ENCODE results near the gene CMIP.

CMIP gene

DNA sequence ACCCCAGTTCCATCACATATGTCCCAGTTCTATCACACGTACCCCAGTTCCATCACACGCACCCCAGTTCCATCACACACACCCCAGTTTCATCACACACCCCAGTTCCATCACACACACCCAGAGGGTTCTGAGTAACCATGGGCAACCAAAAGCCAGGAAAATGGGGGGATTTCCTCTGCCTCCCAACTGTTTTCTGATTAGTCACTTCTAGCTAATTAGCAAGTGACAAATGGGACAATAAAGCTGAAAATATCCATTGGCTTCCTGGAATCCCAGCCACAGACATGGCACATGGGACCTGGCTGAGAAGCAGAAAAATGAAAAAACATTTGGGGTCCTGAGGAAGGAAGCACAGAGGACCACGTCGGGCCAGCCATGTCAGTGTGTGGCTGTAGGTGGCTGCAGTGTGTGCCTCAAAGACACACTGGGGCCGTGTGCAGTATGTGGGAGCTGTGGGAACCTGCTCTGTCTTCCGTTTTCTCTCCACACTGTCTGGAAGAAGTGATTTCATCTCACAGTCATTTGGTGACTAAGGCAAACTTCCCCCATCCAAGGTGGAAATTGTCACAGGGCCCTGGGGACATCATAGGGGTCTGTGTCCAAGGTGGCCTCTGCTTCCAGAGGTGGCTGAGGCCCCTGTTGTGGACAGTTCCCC is 106.7 kb downstream of the CMIP start:
- no peak for DNase-seq (ENCODE audit: low read depth)

GRCh38 chr16:81551821-81552304 is 107.3 kb downstream of the CMIP start:
- DNase-seq (ENCODE audit: low read depth) = no peak

- DNase-seq (ENCODE audit: low read depth) = no peak
These were observed 108.1 kb downstream of the CMIP start for GRCh38 chr16:81552743-81553079.

DNA sequence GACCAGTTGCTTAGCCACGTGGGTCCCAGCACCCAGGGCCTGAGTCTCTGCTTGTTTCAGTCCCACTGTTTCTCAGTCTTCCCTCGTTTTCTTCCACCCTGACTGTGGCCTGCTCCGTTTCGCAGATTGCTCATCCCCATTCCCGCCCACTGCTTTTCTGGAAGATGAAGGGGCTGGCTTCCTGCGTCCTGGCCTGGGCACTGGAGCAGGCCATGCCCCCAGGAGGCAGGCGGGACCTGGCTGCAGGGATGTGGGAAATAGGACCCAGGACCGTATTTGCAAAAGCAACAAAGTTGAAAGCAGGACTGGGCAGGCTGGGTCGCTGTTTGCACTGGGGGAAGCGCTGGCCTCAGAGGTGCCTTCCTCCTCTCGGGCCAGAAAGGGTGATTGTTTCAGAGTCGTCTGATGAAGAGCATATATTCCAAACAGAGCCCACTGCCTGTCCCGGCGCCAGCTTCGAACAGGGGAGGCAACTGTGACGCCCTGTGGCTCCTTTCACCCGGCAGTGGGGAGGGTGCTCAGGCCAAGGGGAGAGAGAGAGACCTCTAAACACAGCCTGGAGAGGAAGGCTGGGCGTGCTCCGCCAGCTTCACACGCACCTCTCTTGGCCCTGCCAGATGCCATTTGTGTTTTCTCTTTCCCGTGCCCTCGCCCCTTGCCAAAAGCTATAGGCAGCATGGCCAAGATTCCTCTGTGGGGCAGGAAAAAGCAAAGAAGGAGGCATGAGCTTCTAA is 108.6 kb downstream of the CMIP start:
- DNase-seq (ENCODE audit: low read depth) = no peak

GRCh38 chr16:81553814-81554675 is 109.4 kb downstream of the CMIP start:
- DNase-seq (ENCODE audit: low read depth) = no peak

- no peak for DNase-seq (ENCODE audit: low read depth)
These were observed 110.4 kb downstream of the CMIP start for GRCh38 chr16:81554979-81555378.

DNA sequence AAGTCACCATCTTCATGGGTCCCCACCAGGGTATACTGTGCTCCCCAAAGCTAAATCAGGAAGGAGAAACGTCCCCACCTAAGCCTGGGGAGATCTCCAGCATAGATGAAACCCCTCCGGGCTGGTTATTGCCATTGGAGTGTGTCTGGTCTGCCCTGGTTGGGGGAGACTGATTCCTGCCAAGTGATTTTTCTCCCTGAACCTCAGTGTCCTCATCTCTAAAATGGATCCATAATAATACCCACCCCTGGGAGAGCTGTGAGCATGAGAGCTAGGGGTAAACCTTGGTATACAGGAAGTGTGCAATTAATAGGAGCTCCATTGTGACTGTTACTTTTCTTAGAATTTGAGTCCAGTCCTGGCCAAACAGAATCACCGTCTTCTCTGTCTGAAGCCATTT is 111.1 kb downstream of the CMIP start:
- DNase-seq (ENCODE audit: low read depth) = no peak

GRCh38 chr16:81556715-81557284 is 112.2 kb downstream of the CMIP start:
- DNase-seq (ENCODE audit: low read depth) = no peak

- no peak for DNase-seq (ENCODE audit: low read depth)
These were observed 113.5 kb downstream of the CMIP start for GRCh38 chr16:81558077-81558443.

- no peak for DNase-seq (ENCODE audit: low read depth)
These were observed 114.0 kb downstream of the CMIP start for GRCh38 chr16:81558444-81559175.

DNA sequence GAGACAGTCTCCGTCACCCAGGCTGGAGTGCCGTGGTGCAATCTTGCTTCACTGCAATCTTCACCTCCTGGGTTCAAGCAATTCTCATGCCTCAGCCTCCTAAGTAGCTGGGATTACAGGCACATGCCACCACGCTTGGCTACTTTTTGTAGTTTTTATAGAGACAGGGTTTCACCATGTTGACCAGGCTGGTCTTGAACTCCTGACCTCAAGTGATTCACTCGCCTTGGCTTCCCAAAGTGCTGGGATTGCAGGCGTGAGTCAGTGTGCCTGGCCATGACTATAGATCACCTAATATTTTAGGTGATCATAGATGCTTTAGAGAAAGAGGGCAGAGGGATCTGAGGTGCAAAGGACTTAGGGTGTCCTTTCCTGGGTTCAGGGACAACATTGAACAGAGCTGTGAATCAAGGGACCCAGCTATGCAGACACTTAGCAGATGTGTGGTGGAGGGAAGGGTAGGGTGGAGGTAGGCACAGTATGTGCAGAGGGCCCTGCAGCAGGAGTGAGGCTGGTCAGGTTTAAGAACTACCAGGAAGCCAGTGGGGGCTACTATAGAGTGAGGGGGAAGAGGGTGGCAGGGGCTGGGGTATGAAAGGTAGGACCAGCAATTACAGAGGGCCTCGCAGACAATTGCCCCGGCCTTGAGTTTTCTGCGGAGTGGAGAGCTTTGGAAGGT is 116.5 kb downstream of the CMIP start:
- DNase-seq (ENCODE audit: low read depth) = no peak

DNA sequence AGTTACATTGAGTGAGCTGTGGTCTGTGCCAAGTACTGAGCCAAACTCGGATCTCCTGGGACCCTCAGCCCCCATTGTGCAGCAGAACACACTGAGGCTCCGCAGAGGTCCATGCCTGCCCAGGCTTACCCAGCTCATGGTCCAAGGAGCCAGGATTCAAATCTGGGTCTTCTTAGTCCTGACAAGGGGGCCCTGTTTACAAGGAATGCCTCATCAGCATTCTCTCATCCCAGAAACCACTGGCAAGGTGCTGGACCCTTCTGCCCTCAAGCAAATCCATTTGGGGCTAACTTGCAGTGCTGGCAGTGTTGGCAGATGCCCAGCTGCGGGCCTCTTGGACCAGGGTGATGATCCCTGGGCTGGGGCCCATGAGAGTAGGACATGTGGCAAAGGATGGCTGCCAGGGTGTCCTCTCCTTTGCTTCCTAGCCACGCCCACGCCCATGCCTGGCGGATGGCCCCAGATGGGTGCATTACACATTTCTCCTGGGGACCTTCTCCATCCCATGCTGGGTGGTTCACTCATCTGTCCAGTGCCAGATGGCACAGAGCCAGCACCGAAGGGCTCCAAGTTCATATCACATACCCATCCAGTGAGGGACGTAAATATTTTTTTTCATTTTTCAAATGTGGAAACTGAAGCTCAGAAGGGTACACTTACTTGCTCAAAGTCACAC is 117.7 kb downstream of the CMIP start:
- no peak for DNase-seq (ENCODE audit: low read depth)

- DNase-seq (ENCODE audit: low read depth) = no peak
These were observed 118.3 kb downstream of the CMIP start for GRCh38 chr16:81562926-81563325.

DNA sequence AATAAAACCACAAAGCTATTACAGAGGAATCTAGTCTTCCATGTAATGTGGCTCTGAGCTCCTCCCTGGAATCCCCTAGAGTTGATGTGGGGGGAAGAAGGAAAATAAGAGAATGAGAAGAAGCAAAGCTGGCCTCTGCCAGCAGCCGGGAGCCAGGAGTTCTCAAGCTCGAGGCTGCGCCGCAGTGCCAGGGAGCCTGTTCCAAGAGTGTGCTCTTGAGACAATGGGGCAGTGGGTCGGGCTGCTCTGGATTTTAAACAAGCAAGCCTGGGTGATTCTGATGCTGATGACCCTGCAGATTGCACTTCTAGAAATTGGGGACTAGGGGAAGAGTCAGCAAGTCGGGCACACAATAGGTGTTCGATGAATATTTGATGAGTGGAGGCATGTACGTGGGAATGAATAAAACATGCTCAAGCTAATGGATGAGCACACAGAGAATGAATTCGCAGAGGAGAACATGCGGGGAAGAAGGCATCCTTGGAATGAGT is 119.9 kb downstream of the CMIP start:
- DNase-seq (ENCODE audit: low read depth) = no peak

DNA sequence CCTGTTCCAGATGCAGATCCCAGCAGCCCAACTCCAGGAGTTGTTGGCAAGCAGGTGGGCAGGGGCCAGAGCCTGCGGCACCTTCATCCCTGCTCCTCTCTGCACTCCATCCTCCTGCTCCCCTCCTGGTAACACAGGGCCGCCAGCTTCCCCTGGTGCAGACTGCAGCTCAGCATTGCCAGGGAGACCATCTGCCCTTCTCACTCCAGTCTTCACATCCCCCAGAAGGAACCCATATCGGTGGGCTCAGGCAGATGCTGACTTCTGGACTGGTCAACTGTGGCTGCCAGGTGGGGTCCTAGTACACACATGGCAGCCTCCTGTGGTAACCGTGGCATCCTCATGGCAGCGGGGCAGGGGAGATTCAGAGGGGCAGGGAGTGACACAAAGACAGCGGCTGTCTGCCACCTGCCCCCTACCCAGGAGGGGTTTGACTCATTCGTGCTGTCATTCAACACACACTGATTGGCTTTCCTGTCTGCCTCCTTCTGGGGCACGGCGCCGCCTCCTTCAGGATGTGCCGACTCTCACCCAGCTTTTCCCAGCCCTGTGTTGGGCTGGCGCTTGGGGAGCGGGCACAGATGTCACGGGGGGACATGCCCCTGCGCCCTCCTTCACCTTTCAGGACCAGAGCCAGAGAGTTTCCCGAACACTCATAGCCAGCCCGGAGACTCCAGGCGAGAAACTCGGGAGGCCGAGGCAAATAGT is 120.9 kb downstream of the CMIP start:
- no peak for DNase-seq (ENCODE audit: low read depth)

- DNase-seq (ENCODE audit: low read depth) = no peak
These were observed 121.7 kb downstream of the CMIP start for GRCh38 chr16:81566086-81567007.

DNA sequence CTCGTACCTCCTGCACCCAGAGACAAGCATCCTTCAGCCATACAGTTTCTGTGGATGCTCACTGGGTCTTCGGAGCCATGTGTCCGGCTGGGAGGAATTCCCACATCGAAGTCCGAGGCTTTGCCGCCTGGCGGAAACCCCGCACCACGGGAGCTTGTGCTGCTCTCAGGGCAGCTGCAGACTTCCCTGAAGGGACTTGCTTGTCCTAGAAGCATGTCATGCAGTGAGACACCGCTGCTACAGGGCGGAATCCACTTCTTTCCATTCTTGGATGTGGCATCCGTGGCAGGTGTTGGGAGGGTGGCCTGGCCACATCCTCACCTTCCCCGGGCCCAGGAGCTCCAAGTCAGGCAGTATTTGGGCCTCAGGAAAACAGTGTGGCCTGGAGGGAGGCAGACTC is 122.5 kb downstream of the CMIP start:
- DNase-seq (ENCODE audit: low read depth) = no peak

DNA sequence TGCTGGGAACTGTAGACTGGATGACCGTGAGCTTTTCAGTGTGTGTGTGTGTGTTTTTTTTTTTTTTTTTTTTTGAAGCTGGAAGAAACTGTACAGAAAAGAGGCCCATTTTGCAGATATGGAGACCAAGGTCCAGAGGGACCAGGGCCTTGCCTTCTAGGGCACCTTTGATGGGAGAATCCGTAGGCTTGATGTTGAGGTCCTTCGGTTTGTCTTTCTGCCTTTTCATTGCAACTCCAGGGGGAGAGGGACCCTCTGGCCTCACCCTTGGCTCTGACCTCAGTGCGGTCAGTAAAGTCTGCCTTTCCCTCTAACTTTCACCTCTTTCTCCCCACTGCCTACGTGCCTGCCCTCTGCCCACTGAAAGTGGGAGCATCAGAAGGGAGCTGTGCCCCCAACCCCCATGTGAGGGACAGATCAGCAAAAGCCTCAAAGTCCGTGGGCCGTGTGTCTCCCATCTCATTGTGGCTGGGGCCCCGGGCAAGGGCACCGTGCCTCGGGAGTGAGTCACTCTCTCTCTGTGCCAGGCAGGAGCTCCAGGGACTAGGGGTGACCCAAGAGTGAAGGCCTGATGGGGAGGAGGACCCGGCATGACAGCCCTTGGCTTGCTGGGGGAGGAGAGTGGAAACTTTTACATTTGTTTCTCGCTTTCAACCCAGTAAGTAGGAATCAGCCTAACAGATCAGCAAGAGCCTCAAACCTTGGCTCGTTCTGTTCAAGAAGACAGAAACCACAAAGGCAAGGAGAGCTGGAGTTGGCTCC is 123.6 kb downstream of the CMIP start:
- no peak for DNase-seq (ENCODE audit: low read depth)
